Stimulated activated CD4-positive, alpha-beta T cell treated with anti-CD3 and anti-CD28 coated beads, Interleukin-12 subunit alpha, Interleukin-12 subunit beta, amount 100 ng/mL, for 48 hours (primary cell): ENCODE results near the gene BIRC2.
"Not testable (repeated sequence)": the region's sequence is repeated elsewhere in the genome, so short reads cannot be mapped to it uniquely, and the experiment has no call there.

ENCODE experiments used
- DNase-seq, 3 donors: peaks; one replicate each; pipeline ENCODE4 v3.0.0-alpha.2; 2020; ENCODE audit warnings: low read depth in 2 of 3, low spot score in 1 of 3

The BIRC2 gene

GRCh38 chr11:102322560-102322959, 24.5 kb upstream of the BIRC2 start:
- no peak for DNase-seq

- DNase-seq: no peak
Observed at GRCh38 chr11:102323542-102324251, 23.3 kb upstream of the BIRC2 start.

- no peak for DNase-seq
Observed at GRCh38 chr11:102325088-102325487, 21.9 kb upstream of the BIRC2 start.

- no peak for DNase-seq
Observed at GRCh38 chr11:102328748-102329147, 18.3 kb upstream of the BIRC2 start.

GRCh38 chr11:102330231-102330630, 16.8 kb upstream of the BIRC2 start:
- DNase-seq: no peak

- no peak for DNase-seq
Observed at GRCh38 chr11:102331341-102331740, 15.7 kb upstream of the BIRC2 start.

- DNase-seq: no peak
Observed at GRCh38 chr11:102332611-102332994, 14.4 kb upstream of the BIRC2 start.

GRCh38 chr11:102338479-102339010, 8.5 kb upstream of the BIRC2 start:
- no peak for DNase-seq

GRCh38 chr11:102341311-102341710, 5.7 kb upstream of the BIRC2 start:
- not testable (repeated sequence) for DNase-seq

- DNase-seq: peak in 2 of 3 donors; percentile 53 to 84
Observed at GRCh38 chr11:102341844-102342318, 5.1 kb upstream of the BIRC2 start.

- no peak for DNase-seq
Observed at GRCh38 chr11:102343809-102344208, 3.2 kb upstream of the BIRC2 start.

GRCh38 chr11:102345904-102346303, 1.1 kb upstream of the BIRC2 start:
- no peak for DNase-seq

GRCh38 chr11:102346456-102346747, 612 bp upstream of the BIRC2 start:
- no peak for DNase-seq

GRCh38 chr11:102347462-102348370, 702 bp downstream of the BIRC2 start:
- DNase-seq: no peak

- no peak for DNase-seq
Observed at GRCh38 chr11:102357116-102357515, 10.1 kb downstream of the BIRC2 start.

GRCh38 chr11:102359372-102359771, 12.4 kb downstream of the BIRC2 start:
- DNase-seq: no peak

- DNase-seq: no peak
Observed at GRCh38 chr11:102360681-102361080, 13.7 kb downstream of the BIRC2 start.

- no peak for DNase-seq
Observed at GRCh38 chr11:102361086-102362031, 14.3 kb downstream of the BIRC2 start.

GRCh38 chr11:102364991-102365390, 18.0 kb downstream of the BIRC2 start:
- no peak for DNase-seq

GRCh38 chr11:102367364-102367763, 20.4 kb downstream of the BIRC2 start:
- DNase-seq: no peak

GRCh38 chr11:102368472-102368871, 21.5 kb downstream of the BIRC2 start:
- DNase-seq: no peak
